Activated naive CD4-positive, alpha-beta T cell treated with anti-CD3 and anti-CD28 coated beads, Interleukin-2, amount 50 U/mL, for 16 hours (primary cell): ENCODE data around the gene FARS2.
A peak's percentile ranks its signal among the peaks of the same experiment; 100 is the strongest.

Experiments
- DNase-seq: peaks from one replicate; pipeline ENCODE4 v3.0.0-alpha.2; 2020

The FARS2 gene

DNA sequence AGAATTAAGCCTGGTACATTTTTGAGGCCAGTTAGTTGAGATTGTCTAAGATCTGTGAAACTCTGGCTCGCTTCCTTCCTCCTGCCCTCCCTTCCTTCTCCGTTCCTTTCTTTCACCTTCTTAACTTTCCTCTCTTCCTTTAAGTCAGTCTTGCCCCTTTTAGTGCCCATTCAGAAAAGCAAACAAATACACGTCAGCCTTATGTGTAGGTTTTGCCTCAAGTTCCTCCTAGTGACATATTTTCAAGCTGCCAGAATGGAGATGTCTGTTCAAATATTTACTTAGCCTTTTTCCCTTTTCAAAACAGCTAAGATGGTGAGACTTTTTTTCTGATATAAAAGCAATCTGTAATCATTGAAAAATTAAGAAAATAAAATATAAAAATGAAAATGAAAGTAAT lies 178.4 kb downstream of the FARS2 start:
- DNase-seq, result no peak

- DNase-seq, result no peak
These were observed 181.0 kb downstream of the FARS2 start for GRCh38 chr6:5442319-5442718.

GRCh38 chr6:5442916-5443315 lies 181.6 kb downstream of the FARS2 start:
- no peak for DNase-seq

DNA sequence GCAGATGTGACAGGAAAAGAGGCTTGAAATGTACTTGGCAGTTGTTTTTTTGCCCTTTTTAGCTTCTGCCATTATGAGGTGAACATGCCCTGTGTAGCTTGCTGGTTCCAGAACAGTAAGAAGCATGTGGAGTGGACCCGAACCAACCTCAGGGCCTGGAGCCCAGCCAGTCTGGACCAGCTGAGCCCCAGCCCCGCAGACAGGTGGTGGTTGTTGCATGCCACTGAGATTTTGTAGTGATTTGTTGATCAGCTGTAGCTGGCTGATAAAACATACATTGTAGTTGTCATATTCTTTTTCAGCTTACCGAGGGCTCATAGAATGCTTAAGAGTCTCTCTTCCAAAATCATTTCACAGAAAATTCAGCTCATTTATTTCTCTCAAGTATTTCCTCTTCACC lies 182.2 kb downstream of the FARS2 start:
- no peak for DNase-seq

DNA sequence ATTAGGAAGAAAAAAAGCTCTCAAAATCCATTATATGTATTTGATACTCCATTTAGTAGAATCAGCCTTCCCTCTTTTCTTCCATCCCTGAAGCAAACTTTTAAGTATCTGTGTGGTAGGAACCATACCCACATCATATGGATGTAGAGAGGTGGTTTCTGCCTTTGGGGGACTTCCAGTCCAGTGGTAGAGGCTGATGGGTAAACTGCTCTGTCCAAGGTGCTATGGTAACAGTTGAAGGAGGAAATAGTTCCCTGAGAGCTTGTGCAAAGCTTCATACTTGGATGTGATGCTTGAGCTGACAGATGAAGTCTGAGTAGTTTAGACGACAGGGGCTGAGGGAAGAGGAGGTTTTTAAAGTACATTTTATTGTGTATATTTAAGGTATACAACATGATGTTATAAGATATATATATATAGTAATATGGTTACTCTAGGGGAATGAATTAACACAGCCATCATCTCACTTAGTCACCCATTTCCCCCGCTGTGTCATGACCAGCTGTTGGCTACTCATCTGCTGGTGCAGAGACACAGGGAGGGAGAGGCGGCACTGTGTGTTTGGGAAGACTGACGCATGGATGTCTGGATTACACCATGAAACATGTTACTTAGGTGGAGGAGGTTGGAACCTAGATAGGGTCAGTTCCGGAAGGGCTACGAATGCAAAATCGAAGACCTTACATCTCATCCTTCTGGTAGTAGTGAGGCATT lies 185.2 kb downstream of the FARS2 start:
- DNase-seq, result no peak

GRCh38 chr6:5447921-5448320 lies 186.6 kb downstream of the FARS2 start:
- no peak for DNase-seq

GRCh38 chr6:5450073-5450472 lies 188.8 kb downstream of the FARS2 start:
- no peak for DNase-seq

GRCh38 chr6:5453546-5453945 lies 192.2 kb downstream of the FARS2 start:
- no peak for DNase-seq

GRCh38 chr6:5455142-5455541 lies 193.8 kb downstream of the FARS2 start:
- DNase-seq, result no peak

DNA sequence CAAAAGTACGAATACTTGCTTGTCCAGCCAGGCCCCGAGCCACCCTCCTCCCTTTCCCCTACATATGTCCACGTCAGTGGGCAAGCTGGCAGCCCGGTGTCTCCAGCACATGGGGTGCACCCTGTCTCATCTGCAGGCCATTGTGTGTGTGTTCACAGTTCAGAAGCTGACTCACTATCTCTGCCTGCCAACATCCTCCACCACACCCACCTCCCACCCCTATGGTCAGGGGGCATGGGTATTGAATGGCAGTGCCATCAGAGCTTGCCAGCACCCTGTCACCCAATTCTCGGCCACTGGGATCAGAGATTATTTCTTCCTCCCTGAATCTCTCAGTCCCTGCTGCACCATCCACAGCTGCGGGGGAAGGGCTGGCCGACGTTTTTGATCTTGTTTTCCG lies 195.7 kb downstream of the FARS2 start:
- DNase-seq, result no peak

DNA sequence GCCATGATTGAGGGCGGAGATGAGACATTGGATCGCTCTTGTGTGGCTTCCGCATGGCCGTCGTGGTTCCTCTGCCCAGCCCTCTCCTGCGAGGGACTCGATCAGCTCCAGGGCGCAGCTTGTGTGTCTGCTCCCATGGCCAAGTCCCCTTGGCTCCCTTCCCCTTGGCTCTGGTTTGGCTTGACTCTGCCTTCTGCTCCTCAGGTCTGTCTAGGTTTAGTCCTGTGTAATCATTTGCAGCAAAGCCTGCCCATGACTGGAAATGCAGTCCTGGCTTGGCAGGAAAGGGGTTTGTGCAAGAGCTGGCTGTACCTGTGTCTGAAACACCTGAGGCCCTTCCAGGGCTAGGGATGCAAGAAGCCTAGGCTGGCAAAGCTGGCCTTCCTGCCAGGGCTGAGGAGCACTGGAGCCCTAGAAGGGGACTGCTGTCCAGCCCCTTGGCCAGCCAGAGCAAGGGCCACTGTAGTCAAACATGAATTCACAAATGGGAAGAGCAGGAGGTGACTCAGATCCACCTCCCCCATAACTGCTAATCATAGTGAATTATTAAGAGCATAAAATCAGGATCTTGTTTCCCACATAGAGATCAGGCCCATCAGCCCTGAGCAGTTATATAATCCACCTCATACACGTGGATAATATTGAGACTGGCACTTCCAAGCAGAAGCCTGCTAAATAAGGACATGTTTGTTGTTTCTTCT lies 196.8 kb downstream of the FARS2 start:
- DNase-seq, result no peak

DNA sequence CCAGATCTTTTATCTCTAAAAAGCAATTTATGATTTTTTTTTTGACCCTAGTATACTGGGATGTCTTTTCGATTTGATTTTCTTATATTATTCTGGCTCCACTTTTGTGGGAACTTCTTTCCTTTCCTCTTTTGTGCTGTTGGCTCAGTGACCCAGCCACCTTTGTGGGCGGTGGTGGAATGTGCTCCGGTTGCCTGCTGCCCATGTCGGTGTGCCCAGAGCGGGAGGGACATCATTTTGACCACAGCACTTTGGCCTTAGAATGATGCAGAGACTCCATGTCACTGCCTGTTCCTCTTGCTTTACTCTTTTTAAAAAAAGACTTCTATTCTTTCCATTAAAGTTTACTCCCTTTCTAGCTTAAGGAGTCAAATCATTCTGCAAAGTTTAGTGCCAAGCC lies 198.0 kb downstream of the FARS2 start:
- DNase-seq, result no peak

DNA sequence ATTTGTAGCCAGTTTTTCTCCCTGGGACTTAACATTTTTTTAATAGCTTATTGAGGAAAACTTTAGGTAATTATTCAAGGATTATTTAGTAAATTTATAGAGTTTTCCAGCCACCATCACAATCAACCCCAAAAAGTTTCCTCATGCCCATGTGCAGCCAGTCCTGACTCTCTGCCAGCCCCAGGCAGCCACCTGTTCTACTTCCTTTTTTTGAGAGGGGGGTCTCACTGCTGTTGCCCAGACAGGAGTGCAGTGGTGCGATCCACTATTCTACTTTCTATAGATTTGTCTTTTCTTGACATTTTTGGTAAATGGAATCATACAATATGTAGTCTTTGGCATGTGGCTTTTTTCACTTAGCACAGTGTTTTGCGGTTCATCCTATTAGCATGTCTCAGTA lies 200.1 kb downstream of the FARS2 start:
- DNase-seq, result no peak

GRCh38 chr6:5462856-5463255 lies 201.5 kb downstream of the FARS2 start:
- DNase-seq, result no peak

DNA sequence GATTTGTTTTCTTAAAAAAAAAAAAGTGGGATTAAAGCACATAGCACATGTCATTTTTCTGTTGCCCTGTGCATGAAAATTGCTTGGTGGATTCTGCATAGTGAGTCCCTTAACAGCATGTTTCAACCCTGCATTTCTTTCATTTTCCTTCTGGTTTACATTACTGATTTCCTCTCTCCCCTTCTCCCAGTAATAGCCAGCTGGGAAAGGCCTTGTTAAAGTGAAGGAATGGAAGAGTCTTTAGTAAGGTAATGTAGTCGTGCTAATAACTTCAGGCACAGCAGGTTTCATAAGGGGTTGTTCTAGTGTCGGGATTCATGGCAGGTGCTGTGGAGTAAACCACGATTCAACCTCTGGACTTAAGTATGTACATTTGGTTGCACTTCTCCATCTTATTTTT lies 202.4 kb downstream of the FARS2 start:
- no peak for DNase-seq

GRCh38 chr6:5464099-5464885 lies 203.0 kb downstream of the FARS2 start:
- no peak for DNase-seq

DNA sequence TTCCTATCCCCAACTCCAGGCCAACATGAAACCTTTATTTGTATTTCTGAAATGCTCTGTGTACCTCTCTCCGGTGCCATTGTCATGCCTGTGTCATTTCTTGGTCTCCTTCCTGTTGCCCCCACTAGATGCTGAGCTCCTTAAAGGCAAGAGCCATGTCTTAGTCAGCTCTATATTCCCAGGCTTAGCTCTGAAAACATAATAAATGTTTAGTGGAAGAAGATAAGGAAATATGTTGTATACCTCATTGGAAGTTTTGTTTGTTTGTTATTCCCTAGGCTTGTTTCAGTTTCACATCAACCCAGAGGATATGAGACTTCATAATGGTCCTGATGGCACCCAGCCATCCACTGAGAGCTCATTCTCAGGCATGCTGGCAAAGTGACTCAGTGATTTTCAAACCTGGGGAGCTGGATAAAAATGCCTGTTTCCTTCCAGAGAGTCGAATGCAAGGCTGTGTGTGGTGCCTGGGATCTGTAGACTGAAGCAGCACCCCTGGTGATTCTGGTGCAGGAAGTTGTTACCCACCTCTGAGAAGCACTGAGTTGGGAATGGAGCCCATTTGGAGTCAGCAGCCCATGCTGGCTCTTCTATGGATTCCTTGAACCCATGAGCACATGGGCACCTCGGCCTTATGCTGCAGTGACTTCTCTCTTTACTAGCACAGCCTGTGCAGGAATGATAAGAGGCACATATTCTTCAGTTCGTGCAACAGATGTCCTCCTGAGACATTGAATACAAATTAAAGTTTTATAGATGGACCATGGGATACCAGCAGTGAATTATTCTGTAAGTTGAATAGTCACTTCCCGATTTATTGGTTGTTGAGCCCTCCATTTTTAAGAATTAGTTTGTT lies 205.2 kb downstream of the FARS2 start:
- no peak for DNase-seq

DNA sequence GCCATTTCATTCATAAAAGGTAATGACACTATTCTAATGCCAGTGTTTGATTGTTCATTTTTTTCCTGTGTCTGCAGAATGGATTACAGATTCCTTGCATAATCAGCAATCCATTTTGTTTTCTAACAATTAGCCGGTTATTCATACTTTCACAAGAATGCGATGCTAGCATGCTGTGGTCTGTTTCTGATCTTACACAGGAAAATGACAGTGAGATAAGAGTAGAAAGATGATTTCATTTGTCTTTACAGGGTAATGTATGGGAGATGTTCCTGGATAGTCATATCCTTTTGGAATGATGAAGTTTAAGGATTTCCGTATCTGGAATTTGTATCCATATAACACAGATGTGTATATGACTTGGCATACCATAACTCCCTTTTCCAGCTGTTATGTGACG lies 207.3 kb downstream of the FARS2 start:
- no peak for DNase-seq

DNA sequence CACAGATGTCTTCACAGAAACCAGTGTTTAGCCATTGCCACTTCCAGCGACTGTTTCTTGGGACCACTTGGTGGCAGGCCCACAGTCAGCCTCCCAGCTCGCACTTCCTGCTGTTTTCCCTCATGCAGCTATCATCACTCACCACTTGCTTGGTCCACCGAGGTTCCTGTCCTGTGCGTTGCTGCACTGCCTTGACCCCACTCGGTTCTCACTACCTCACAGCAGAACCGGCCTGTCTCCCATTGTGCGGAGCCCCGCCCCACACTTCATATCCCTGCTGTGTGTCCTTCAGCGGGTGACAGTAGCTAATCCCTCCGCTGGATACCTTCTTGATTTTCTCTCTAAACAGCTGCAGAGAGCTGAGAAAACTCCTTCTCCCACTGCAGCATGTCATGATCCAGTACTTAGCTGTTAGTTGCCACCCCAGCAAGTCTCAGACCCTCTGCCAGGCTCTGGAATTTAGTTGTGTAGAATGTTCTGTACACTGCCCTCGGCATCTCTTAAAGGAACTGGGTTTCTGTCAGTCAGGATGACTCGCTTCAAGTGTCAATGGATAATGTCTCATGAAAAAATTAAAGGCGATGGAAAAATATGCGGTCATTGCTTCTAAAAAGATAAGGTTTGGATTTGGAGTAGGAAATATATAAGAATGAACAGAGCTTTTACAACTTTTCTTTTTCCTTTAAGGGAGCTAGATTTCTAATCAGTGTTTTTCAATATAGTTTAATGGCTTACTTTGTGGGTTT lies 208.0 kb downstream of the FARS2 start:
- DNase-seq, result no peak

DNA sequence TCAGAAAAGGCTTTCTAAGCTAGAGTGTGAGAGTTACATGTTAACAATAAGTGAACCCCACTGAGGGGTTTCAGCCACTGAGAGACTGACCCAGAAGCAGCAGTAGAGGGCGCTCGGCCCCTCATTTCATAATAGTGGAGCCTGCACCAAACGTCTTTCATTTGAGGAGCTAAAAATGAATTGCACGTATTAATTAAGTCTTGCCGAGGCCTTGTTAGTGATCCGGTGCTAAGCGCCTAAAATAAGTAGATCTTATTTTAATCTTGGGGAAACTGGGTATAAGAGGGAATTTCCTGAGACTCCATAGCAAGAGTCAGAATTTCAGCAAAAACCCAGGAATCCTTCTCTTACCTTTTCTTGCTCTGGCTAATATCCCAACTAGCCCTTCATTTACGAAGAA lies 209.7 kb downstream of the FARS2 start:
- DNase-seq, result peak; percentile 60

GRCh38 chr6:5471637-5472398 lies 210.5 kb downstream of the FARS2 start:
- no peak for DNase-seq

GRCh38 chr6:5472571-5472970 lies 211.3 kb downstream of the FARS2 start:
- DNase-seq, result no peak
